Germinal center (tissue), 1 donor: ENCODE data around the gene CLIP2.
A peak's percentile ranks its signal among the peaks of the same experiment; 100 is the strongest.
"Not testable (repeated sequence)": the region's sequence is repeated elsewhere in the genome, so short reads cannot be mapped to it uniquely, and the experiment has no call there.

ENCODE experiments used
- DNase-seq: peaks from one replicate; pipeline ENCODE4 v3.0.0; 2012; ENCODE audit warnings: mixed read lengths, low spot score

The CLIP2 gene

GRCh38 chr7:74430961-74431466 lies 141.8 kb downstream of the CLIP2 start:
- no peak for DNase-seq

DNA sequence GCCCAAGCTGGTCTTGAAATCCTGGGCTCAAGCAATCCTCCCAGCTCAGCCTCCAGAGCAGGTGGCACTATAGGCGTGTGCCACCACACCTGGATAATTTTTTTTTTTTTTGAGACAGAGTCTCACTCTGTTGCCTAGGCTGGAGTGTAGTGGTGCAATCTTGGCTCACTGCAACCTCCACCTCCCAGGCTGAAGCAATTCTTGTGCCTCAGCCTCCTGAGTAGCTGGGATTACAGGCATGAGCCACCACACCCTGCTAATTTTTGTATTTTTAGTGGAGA lies 148.0 kb downstream of the CLIP2 start:
- DNase-seq, result not testable (repeated sequence)

- DNase-seq, result no peak
These were observed 149.1 kb downstream of the CLIP2 start for GRCh38 chr7:74438327-74438726.

GRCh38 chr7:74439541-74439940 lies 150.3 kb downstream of the CLIP2 start:
- no peak for DNase-seq

- not testable (repeated sequence) for DNase-seq
These were observed 150.9 kb downstream of the CLIP2 start for GRCh38 chr7:74440143-74440542.

DNA sequence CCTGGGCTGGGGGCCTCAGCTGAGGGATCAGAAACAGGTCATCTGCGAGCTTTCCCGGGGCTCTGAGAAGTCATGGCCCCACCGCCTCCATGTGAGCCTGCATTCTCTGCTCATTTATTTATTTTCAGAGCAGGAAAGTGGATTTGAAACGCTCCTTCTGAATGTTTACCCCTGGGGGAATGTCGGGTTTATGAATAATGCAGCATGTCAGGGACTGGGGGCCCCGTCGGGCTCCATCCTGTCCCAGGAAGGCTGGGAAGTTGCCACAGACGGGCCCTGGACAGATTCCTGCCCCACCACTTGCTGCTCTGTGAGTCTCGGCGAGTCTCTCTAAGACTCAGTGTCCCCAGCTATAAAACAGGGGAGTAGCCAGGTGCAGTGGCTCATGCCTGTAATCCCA lies 152.6 kb downstream of the CLIP2 start:
- no peak for DNase-seq

DNA sequence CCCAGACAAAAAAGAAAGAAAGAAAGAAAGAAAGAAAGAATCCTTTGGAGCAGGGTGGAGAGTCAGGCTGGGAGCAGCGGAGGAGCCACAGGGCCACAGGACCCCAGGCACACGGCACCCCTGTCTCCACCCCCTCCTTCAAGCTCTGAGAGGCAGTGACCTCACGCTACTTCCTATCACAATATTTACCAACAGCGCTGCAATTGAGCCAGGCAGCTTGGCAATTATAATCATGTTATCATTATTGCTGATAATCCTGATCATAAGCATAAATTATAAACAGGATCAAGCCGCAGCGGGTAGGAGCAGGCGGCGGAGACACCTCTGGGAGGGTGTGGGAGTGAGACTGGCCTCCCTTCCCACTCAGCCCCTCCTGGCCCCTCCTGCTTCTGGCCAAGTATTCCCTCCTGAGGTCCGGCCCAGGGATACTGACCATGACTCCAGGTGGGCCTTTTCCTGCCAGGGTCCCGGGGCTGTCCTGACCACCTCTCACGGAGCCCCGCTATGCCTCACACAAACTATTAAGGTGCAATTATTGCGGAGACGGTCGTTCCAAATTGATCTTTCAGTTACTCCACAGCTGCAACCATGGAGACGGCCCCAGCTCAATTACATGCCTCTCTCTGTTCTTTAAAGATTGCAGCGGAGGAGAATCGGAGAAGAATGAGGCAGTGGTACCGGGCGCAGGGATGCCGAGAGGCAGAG lies 154.5 kb downstream of the CLIP2 start:
- DNase-seq, result no peak

DNA sequence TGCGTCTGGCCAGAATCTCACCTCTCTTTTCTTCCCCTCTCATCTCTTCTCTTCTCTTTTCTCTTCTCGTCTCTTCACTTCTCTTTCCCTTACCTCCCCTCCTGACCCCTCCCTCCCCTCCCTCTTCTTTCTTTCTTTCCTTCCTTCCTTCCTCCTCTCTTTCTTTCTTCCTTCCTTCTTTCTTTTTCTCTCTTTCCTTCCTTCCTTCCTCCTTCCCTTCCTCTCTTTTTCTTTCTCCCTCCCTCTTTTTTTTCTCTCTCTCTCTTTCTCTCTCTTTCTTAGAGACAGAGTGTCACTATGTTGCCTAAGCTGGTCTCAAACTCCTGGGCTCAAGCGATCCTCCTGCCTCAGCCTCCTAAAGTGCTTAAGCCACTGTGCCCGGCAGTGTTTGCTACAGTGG lies 159.9 kb downstream of the CLIP2 start:
- no peak for DNase-seq

- DNase-seq, result peak; percentile 84
These were observed 160.7 kb downstream of the CLIP2 start for GRCh38 chr7:74449809-74450397.

DNA sequence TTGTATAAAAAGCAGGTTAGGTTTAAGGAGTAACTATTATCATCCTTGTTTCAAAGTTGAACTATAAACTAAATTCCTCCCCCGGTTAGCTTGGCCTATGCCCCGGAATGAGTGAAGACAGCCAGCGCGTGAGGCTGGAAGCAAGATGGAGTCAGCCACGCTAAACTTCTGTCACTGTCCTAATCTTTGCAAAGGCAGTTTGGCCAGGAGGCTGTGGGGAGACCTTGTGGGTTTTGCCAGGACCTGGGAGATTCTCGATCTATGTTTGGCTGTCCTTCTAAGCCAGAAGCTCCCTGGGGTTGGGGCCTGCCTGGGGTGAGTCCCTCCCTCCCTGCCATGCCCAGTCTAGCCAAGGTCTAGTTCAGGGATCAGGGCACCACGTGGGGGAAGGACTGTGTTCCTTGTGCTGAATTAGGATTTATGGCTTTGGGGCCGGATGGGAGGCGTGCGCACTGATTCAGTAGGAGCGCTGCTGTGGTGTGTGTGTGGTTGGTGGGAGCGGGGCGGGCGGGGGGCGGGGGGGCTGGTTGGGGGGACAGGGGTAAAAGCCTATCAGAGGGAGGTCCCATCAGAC lies 163.6 kb downstream of the CLIP2 start:
- no peak for DNase-seq

GRCh38 chr7:74453322-74454011 lies 164.3 kb downstream of the CLIP2 start, which contains the start of gene GTF2IRD1:
TSS of gene GTF2IRD1 (plus strand) at chr7:74453906. CDS start at chr7:74508081, 54,175 bp downstream.
- DNase-seq, result no peak

GRCh38 chr7:74454021-74454924 lies 165.1 kb downstream of the CLIP2 start:
- no peak for DNase-seq

- DNase-seq, result no peak
These were observed 165.7 kb downstream of the CLIP2 start for GRCh38 chr7:74454925-74455288.

DNA sequence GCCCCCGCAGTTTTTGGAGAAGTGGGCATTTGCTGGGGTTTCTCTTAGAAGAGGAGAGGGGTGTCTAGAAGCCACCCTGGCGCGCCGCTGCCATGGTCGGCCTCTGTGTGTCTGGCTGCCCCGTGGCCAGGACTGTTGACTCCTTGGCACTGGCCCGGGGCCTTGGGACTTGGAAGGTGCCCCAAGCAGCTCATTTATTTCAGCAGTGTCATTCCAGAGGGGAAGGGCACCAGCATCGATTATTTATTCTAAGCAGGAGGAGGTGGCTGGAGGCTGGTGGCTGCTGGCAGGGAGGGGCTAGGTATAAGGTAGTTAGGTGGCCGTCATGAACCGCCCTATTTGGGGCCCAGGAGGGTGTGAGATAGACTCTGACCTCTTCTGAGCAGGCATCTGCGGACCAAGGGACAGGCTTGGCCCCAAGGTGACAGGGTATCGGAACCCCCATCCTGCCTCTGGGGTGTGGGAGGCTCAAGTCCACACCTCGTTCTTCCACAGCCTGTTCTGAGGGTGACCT lies 166.1 kb downstream of the CLIP2 start:
- no peak for DNase-seq
